Motor neuron (in vitro differentiated cells): ENCODE data around the gene ANKRD55. TPM values are rescaled to one million over a fixed set of nuclear protein-coding genes. Genes with fewer than 3 reads are reported as not detected.

Experiments
- ATAC-seq, 8 experiments: fragments of 200-7000 bp; cut with Tn5 transposase; replicated peaks in 6 of 8; 2 replicates each; pipeline ENCODE4 v1.8.0; 2021; ENCODE audit warnings: mild to moderate bottlenecking in 8 of 8, moderate library complexity in 8 of 8
- H3K27ac ChIP-seq, 2 donors: fragments of 250-450 bp; sonication (Bioruptor Pico); 2 replicates each; pipeline ENCODE4 v1.9.0; 2021; ENCODE audit warnings: antibody characterized with exemption in 2 of 2, mild to moderate bottlenecking in 2 of 2, moderate library complexity in 1 of 2
- H3K4me1 ChIP-seq, 2 donors: fragments of 250-450 bp; sonication (Bioruptor Pico); replicated peaks in 1 of 2; 2 replicates each; pipeline ENCODE4 v1.6.1; 2021; ENCODE audit warnings: antibody characterized with exemption in 2 of 2, mild to moderate bottlenecking in 2 of 2, moderate library complexity in 1 of 2
- H3K4me3 ChIP-seq, 5 donors: fragments of 250-450 bp; sonication (Bioruptor Pico); 2 replicates each; pipeline ENCODE4 v1.9.0; 2021; ENCODE audit warnings: antibody characterized with exemption in 5 of 5, mild to moderate bottlenecking in 5 of 5, moderate library complexity in 4 of 5
- WGBS, 10 experiments: fragments of 450-650 bp; shearing (Covaris generic); methylation state at CpG; one replicate each; pipeline ENCODE4 v1.0.0; 2022; 5-methylcytosine and 5-hydroxymethylcytosine counted together
- in situ Hi-C, 9 experiments: fragments of 400-800 bp; cut with MboI; loops; one replicate each; pipeline ENCODE4 v1.15.0; 2021; ENCODE audit warnings: low sequenced_read_pairs in 9 of 9, low pct_unique_long_range_greater_than_20kb in 2 of 9; ENCODE audit not compliant: unreplicated experiment in 9 of 9
- total RNA-seq, 8 experiments: library from RNA; unstranded; fragments of 300-600 nt; gene quantifications; 2 replicates each; pipeline versions ENCODE4 v1.2.3 to v1.2.4, GENCODE V29; 2022

ANKRD55 gene
- total RNA-seq, 8 experiments from 2014 or later: 0.17 to 2.9 (median 0.90) TPM; not detected in 3

DNA sequence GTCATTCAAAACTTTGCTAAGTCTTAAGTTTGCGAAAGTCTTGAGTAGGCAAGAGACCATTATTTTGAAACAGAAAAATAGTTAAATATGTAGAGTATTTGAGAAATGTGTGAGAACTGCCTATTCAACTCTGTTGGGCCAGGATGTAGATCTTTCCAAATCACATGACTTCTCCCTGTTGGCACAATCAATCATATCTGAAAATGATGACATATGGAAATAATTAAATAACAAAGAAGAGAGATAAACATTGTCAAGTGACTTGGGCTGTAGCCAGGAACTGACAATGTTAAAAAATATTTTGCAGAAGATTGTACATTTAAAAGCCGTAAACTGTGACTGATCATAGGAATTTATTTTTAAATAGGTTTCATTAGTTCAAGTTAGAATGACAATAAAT, 133.8 kb downstream of the ANKRD55 start:
- in situ Hi-C loops: no loop called here
- peak in 1 of 8 experiments; percentile 32 for ATAC-seq
- no peak overlapping the region for H3K27ac ChIP-seq
- H3K4me3 ChIP-seq: no peak overlapping the region
- peaks cover 3 to 20% of the 10 kb centered on the region in 2 donors for H3K4me1 ChIP-seq
- 0 to 100% (median 90%) methylated on average over 1 to 2 of the region's 2 CpGs; no CpG with 5 or more reads in 1 of the 10 experiments for WGBS, 10 experiments

- WGBS, 10 experiments: 69 to 100% (median 93%) methylated on average over 2 to 3 of the region's 3 CpGs; no CpG with 5 or more reads in 1 of the 10 experiments
- Histone ChIP-seq H3K4me1 (peaks cover 0 to 4% of the 10 kb centered on the region in 2 donors), H3K27ac (no peak overlapping the region), H3K4me3 (no peak overlapping the region)
- in situ Hi-C loops: no loop called here
- ATAC-seq: no peak
These were observed 136.1 kb downstream of the ANKRD55 start for GRCh38 chr5:56097055-56097454.

- WGBS, 10 experiments: 33 to 100% (median 86%) methylated on average over 1 to 3 of the region's 3 CpGs; no CpG with 5 or more reads in 1 of the 10 experiments
- in situ Hi-C loops: no loop called here
- no peak overlapping the region for H3K27ac ChIP-seq
- H3K4me3 ChIP-seq: no peak overlapping the region
- ATAC-seq: no peak
- peaks cover 0 to 4% of the 10 kb centered on the region in 2 donors for H3K4me1 ChIP-seq
These were observed 137.5 kb downstream of the ANKRD55 start for GRCh38 chr5:56095579-56096102.

DNA sequence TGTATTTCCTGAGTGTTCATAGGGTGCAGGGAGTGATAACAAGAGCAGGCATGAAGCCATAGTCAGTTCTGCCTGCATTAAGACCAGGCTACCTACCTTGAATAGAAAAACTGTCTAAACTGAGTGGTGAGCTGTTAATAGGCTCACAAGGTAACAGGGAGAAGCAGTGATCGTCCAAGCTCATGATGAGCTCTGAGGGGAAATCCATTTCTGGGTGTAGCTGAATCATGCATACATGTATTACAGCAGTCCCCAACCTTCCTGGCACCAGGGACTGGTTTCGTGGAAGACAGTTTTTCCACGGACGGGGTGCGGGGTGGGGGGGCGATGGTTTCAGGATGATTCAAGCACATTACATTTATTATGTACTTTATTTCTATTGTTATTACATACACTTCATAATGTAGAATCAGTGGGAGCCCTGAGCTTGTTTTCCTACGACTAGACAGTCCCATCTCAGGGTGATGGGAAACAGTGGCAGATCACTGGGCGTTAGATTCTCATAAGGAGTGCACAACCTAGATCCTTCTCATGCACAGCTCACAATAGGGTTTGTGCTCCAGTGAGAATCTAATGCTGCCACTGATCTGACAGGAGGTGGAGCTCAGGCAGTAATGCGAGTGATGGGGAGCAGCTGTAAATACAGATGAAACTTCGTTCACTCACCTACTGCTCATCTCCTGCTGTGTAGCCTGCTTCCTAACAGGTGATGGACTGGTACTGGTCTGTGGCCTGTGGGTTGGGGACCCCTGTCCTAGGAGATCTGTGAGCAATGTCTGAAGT, 138.4 kb downstream of the ANKRD55 start:
- 70 to 100% (median 90%) methylated on average over 1 to 9 of the region's 10 CpGs; no CpG with 5 or more reads in 3 of the 10 experiments for WGBS, 10 experiments
- Histone ChIP-seq H3K27ac (no peak overlapping the region), H3K4me1 (peaks cover 0 to 4% of the 10 kb centered on the region in 2 donors), H3K4me3 (no peak overlapping the region)
- in situ Hi-C loops: no loop called here
- ATAC-seq: peak in 1 of 8 experiments; percentile 12

- Histone ChIP-seq H3K4me3 (no peak overlapping the region), H3K4me1 (peaks cover 0 to 4% of the 10 kb centered on the region in 2 donors), H3K27ac (no peak overlapping the region)
- WGBS, 10 experiments: 60 to 100% (median 92%) methylated on average over 1 to 2 of the region's 2 CpGs
- in situ Hi-C loops: no loop called here
- ATAC-seq: no peak
These were observed 139.2 kb downstream of the ANKRD55 start for GRCh38 chr5:56093970-56094369.

DNA sequence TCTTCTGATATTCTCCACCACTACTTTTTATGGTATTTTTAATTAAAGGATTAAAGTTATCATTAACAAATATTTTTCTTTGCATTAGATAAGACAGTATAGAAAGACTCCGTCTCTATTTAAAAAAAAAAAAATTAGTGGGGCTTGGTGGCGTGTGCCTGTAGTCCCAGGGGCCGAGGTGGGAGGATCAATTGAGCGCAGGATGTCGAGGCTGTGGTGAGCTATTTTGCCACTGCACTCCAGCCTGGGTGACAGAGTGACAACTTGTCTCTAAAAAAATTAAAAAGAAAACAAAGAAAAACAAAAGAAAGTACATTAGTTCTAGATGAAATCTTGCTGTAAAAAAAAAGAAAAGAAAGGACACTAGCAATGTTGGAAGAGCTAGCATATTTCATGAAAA, 141.0 kb downstream of the ANKRD55 start:
- in situ Hi-C loops: no loop called here
- ATAC-seq: no peak
- no peak overlapping the region for H3K27ac ChIP-seq
- 70 to 100% (median 91%) methylated on average over 1 to 5 of the region's 5 CpGs for WGBS, 10 experiments
- H3K4me3 ChIP-seq: no peak overlapping the region
- peaks cover 0 to 4% of the 10 kb centered on the region in 2 donors for H3K4me1 ChIP-seq

DNA sequence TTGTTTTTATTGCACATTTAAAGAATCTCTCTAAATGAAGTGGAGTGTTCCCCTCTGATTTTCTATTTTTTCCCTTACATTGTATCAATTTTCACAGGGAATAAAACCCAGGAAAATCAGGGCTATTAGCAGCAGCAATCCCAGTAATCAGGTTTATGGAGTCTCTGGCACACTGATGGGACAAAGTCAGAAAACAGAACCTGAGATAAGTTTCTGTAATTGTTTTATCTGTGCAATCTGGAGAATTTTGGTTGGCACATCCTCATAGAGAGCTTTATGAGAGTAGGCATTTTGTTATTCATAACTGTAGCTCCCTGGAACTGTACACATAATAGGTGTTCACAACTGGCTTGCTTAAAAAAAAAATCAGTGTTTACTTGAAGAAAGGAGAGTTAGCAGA, 141.5 kb downstream of the ANKRD55 start:
- ATAC-seq: no peak
- in situ Hi-C loops: no loop called here
- Histone ChIP-seq H3K4me3 (no peak overlapping the region), H3K4me1 (peaks cover 0 to 4% of the 10 kb centered on the region in 2 donors), H3K27ac (no peak overlapping the region)

GRCh38 chr5:56090793-56091460, 142.2 kb downstream of the ANKRD55 start:
- H3K4me3 ChIP-seq: no peak overlapping the region
- ATAC-seq: no peak
- 90 to 100% (median 93%) methylated on average over 2 to 7 of the region's 7 CpGs; no CpG with 5 or more reads in 1 of the 10 experiments for WGBS, 10 experiments
- no peak overlapping the region for H3K27ac ChIP-seq
- peaks cover 0 to 4% of the 10 kb centered on the region in 2 donors for H3K4me1 ChIP-seq
- in situ Hi-C loops: no loop called here

DNA sequence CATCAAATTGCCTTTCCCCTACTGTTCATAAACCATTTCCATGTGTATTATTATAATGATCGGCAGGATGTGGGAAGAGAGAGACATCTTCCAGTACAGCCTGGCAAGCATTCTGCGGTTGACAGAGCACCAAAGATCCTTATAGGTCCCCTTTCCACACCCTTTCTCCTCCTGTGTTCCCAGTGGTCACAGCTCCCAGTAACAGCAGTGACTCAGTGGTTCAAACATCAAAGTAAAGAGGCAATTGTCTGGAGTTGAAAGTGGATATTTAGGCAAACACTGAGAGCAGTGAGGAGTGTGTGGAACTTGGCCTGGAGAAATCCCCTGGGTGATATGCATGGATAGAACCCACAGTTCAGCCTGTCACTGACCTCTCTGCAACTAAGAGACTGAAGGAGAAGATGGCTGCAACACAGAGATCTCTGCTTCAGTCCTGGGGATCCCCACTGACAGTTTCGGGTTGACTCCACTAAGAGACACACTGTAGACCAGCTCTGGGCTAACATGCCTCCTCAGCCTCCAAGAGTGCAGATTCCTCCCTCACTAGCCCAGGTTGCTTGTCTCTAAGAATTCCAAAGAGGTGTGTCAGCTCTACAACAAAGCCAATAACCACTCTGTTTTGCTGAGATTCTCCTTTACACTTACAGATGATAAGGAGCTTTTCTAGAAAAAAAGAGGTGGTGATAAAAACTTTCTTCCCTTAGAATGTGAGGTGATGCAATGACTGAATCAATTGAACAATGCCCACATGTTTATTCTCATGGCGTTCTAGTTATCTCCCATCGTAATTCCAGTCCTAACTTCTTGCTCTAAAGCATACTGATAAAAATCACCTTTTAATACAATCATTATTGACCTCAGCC, 143.9 kb downstream of the ANKRD55 start:
- no peak overlapping the region for H3K27ac ChIP-seq
- in situ Hi-C loops: no loop called here

GRCh38 chr5:56088431-56088949, 144.6 kb downstream of the ANKRD55 start:
- no peak overlapping the region for H3K4me3 ChIP-seq
- in situ Hi-C loops: no loop called here
- H3K4me1 ChIP-seq: peaks cover 2 to 9% of the 10 kb centered on the region in 2 donors
- 0 to 100% (median 71%) methylated on average over 1 to 4 of the region's 4 CpGs; no CpG with 5 or more reads in 1 of the 10 experiments for WGBS, 10 experiments
- no peak for ATAC-seq
- no peak overlapping the region for H3K27ac ChIP-seq

More for the DNA sequence above, 143.9 kb downstream of the ANKRD55 start:
- peaks cover 2 to 9% of the 10 kb centered on the region in 2 donors for H3K4me1 ChIP-seq
- WGBS, 10 experiments: 10 to 100% (median 60%) methylated on average over 1 to 3 of the region's 5 CpGs; no CpG with 5 or more reads in 3 of the 10 experiments
- ATAC-seq: peak in 1 of 8 experiments; percentile 32
- H3K4me3 ChIP-seq: no peak overlapping the region

DNA sequence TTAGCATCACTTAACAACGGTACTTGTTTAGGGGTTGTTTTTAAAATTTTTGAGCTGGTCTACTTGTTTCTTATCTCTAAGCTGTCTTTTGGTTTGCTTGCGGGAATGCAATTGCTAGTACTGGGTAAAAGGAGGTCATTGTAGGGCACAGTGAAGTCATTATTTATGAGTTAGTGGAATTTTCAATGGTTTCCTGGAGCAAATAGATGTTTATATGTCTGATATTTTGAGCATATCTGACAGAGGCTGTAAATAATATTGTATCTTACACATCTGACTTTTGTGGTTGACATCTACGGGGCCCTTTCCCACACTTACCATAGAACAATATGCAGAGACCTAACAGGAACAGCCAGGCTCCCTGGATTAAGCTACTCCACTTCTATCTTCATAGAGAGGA, 147.9 kb downstream of the ANKRD55 start:
- in situ Hi-C loops: no loop called here
- peak in 6 of 8 experiments; percentile 18 to 74 (median 62) for ATAC-seq
- Histone ChIP-seq H3K4me3 (no peak overlapping the region), H3K27ac (no peak overlapping the region), H3K4me1 (peaks cover 2 to 9% of the 10 kb centered on the region in 2 donors)
- 50 to 100% (median 73%) methylated on average over 2 to 3 of the region's 3 CpGs; no CpG with 5 or more reads in 1 of the 10 experiments for WGBS, 10 experiments

- 77 to 98% (median 92%) methylated on average over 4 to 19 of the region's 20 CpGs for WGBS, 10 experiments
- in situ Hi-C loops: no loop called here
- peaks cover 2 to 9% of the 10 kb centered on the region in 2 donors for H3K4me1 ChIP-seq
- no peak overlapping the region for H3K4me3 ChIP-seq
- H3K27ac ChIP-seq: no peak overlapping the region
- no peak for ATAC-seq
These were observed 149.8 kb downstream of the ANKRD55 start for GRCh38 chr5:56083286-56083854.
